Measurements from ENCODE around the gene C12orf56. TPM values are rescaled to one million over a fixed set of nuclear protein-coding genes. Genes with fewer than 3 reads are reported as not detected.

C12orf56 gene
- total RNA-seq, 1 experiment from 2014 or later = 8.1 TPM

GRCh38 chr12:64232196-64232595, 158.4 kb downstream of the C12orf56 start:
- ATAC-seq (no peak), DNase-seq (no peak)
- no peak overlapping the region for H2AFZ ChIP-seq (ENCODE audit: low read length)
- CTCF ChIA-PET = no interaction called here
- H3K9me3 ChIP-seq (ENCODE audit: low read length) = no peaks in the 10 kb centered on the region
- no peaks in the 10 kb centered on the region for H3K27me3 ChIP-seq (ENCODE audit: low read length)
- no peaks in the 10 kb centered on the region for H3K9me2 ChIP-seq (replicated peaks; ENCODE audit: low read length)
- BruUV-seq (replicated peaks) = no TSS peak
- H3K9ac ChIP-seq (ENCODE audit: low read length) = no peak overlapping the region
- no peaks in the 10 kb centered on the region for H3K79me2 ChIP-seq (ENCODE audit: low read length)
- no peaks in the 10 kb centered on the region for H4K20me1 ChIP-seq (ENCODE audit: low read length)
- no peaks in the 10 kb centered on the region for H3F3A ChIP-seq (ENCODE audit: low read length, unreplicated experiment)
- POLR2A ChIA-PET (ENCODE audit: unreplicated experiment) = no interaction called here
- no peak overlapping the region for H3K4me2 ChIP-seq (ENCODE audit: low read length)
- H3K4me1 ChIP-seq (ENCODE audit: insufficient read depth, low read length) = no peaks in the 10 kb centered on the region
- intact Hi-C loops (cut with micrococcal nuclease) = no loop called here
- no peaks in the 10 kb centered on the region for H3K36me3 ChIP-seq (ENCODE audit: low read depth, low read length)
- no peak overlapping the region for H3K4me3 ChIP-seq (ENCODE audit: low read length)
- TF ChIP-seq EZH2phosphoT487 (IDR thresholded peaks at IDR 0.05; ENCODE audit: borderline replicate concordance, low read length) (no peak), CTCF (conservative IDR thresholded peaks at IDR 0.05; ENCODE audit: low read depth, low read length) (no peak), EZH2 (IDR thresholded peaks at IDR 0.05; ENCODE audit: low read length, unreplicated experiment) (no peak)
- no peak overlapping the region for H3K27ac ChIP-seq (ENCODE audit: low read length)

- no TSS peak for BruUV-seq (replicated peaks)
- CTCF ChIA-PET = no interaction called here
- Histone ChIP-seq H2AFZ (ENCODE audit: low read length) (no peak overlapping the region), H3K4me2 (ENCODE audit: low read length) (no peak overlapping the region), H3K4me3 (ENCODE audit: low read length) (no peak overlapping the region), H3K9ac (ENCODE audit: low read length) (no peak overlapping the region), H3K79me2 (ENCODE audit: low read length) (no peaks in the 10 kb centered on the region), H3F3A (ENCODE audit: low read length, unreplicated experiment) (no peaks in the 10 kb centered on the region), H4K20me1 (ENCODE audit: low read length) (no peaks in the 10 kb centered on the region), H3K27me3 (ENCODE audit: low read length) (no peaks in the 10 kb centered on the region), H3K36me3 (ENCODE audit: low read depth, low read length) (no peaks in the 10 kb centered on the region), H3K4me1 (ENCODE audit: insufficient read depth, low read length) (no peaks in the 10 kb centered on the region), H3K9me3 (ENCODE audit: low read length) (no peaks in the 10 kb centered on the region), H3K27ac (ENCODE audit: low read length) (no peak overlapping the region), H3K9me2 (replicated peaks; ENCODE audit: low read length) (no peaks in the 10 kb centered on the region)
- no peak for DNase-seq
- ATAC-seq = no peak
- intact Hi-C loops (cut with micrococcal nuclease) = no loop called here
- TF ChIP-seq EZH2phosphoT487 (IDR thresholded peaks at IDR 0.05; ENCODE audit: borderline replicate concordance, low read length) (no peak), CTCF (conservative IDR thresholded peaks at IDR 0.05; ENCODE audit: low read depth, low read length) (no peak), EZH2 (IDR thresholded peaks at IDR 0.05; ENCODE audit: low read length, unreplicated experiment) (no peak)
- POLR2A ChIA-PET (ENCODE audit: unreplicated experiment) = no interaction called here
Observed at GRCh38 chr12:64229796-64230195, 160.8 kb downstream of the C12orf56 start.

- ChIA-PET CTCF (no interaction called here), POLR2A (ENCODE audit: unreplicated experiment) (no interaction called here)
- no peaks in the 10 kb centered on the region for H3K9me2 ChIP-seq (replicated peaks; ENCODE audit: low read length)
- TF ChIP-seq CTCF (conservative IDR thresholded peaks at IDR 0.05; ENCODE audit: low read depth, low read length) (no peak), EZH2 (IDR thresholded peaks at IDR 0.05; ENCODE audit: low read length, unreplicated experiment) (no peak), EZH2phosphoT487 (IDR thresholded peaks at IDR 0.05; ENCODE audit: borderline replicate concordance, low read length) (no peak)
- H3K9ac ChIP-seq (ENCODE audit: low read length) = no peak overlapping the region
- no peaks in the 10 kb centered on the region for H4K20me1 ChIP-seq (ENCODE audit: low read length)
- DNase-seq (no peak), ATAC-seq (no peak)
- intact Hi-C loops (cut with micrococcal nuclease) = no loop called here
- H3K9me3 ChIP-seq (ENCODE audit: low read length) = no peaks in the 10 kb centered on the region
- H3K4me3 ChIP-seq (ENCODE audit: low read length) = no peak overlapping the region
- no peaks in the 10 kb centered on the region for H3F3A ChIP-seq (ENCODE audit: low read length, unreplicated experiment)
- no peak overlapping the region for H2AFZ ChIP-seq (ENCODE audit: low read length)
- BruUV-seq (replicated peaks) = no TSS peak
- H3K27ac ChIP-seq (ENCODE audit: low read length) = no peak overlapping the region
- H3K79me2 ChIP-seq (ENCODE audit: low read length) = no peaks in the 10 kb centered on the region
- H3K4me2 ChIP-seq (ENCODE audit: low read length) = no peak overlapping the region
- H3K4me1 ChIP-seq (ENCODE audit: insufficient read depth, low read length) = no peaks in the 10 kb centered on the region
- no peaks in the 10 kb centered on the region for H3K27me3 ChIP-seq (ENCODE audit: low read length)
- H3K36me3 ChIP-seq (ENCODE audit: low read depth, low read length) = no peaks in the 10 kb centered on the region
Observed at GRCh38 chr12:64229240-64229639, 161.3 kb downstream of the C12orf56 start.

All from PC-3 (cell line).